HG02571 (cell line): Measurements from ENCODE around the gene CNNM1.
A peak's percentile ranks its signal among the peaks of the same experiment; 100 is the strongest.

Experiments
- ATAC-seq: cut with Tn5 transposase; IDR thresholded peaks from one replicate; pipeline ENCODE4 v1.9.1; 2021; ENCODE audit warnings: mild to moderate bottlenecking, moderate library complexity; ENCODE audit not compliant: unreplicated experiment

CNNM1 gene

GRCh38 chr10:99411546-99411945, 82.4 kb downstream of the CNNM1 start:
- ATAC-seq, result no peak

DNA sequence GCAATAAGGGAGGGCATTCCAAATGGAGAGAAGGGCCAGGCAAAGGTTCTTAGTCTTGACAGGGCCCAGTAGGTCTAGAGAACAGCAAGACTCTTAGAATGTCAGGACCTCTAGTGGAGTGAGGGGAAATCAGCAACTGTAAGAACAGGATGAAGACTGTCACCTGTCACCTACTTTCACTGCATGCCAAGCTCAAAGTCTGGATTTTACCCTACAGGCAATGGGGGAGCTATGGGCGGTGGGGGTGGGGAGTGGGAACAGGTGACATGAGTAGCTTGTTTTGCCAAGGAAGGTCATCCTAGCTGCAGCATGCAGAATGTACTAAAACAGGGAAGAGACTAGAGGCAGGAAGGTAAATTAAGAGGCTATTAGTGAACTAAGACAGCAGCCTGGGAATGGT, 82.9 kb downstream of the CNNM1 start:
- no peak for ATAC-seq

DNA sequence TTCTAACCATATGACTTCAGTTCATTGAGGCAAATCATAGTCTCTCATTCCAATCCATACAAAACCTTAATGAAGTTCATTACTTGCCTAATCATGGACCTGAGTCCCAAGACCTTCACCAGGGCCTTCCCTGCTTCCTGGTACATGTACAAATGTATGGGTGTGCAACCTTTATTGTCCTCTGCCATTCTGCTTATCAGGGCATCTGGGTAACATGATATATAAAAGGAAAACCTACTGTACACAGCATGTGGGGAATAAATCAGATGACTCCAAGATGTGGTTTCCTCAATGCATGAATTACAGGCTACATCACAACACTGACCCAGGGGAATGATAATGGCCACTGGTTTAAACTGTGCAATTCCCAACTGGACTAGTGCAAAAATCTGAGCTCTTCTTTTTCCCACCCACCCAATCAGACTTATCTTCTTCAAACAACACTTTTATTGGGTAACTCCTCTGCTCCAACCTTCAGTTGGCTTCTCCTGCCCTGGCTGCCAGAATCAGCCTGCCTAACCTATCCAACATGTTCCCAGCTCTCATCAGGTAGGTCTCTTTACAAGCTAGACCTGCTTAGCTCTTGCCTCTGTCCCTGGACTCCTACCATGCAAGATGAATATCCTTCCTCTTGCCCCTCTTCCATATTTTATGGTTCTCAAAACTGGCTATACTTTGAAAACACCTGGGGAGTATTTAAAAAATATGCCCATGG, 89.9 kb downstream of the CNNM1 start:
- no peak for ATAC-seq

DNA sequence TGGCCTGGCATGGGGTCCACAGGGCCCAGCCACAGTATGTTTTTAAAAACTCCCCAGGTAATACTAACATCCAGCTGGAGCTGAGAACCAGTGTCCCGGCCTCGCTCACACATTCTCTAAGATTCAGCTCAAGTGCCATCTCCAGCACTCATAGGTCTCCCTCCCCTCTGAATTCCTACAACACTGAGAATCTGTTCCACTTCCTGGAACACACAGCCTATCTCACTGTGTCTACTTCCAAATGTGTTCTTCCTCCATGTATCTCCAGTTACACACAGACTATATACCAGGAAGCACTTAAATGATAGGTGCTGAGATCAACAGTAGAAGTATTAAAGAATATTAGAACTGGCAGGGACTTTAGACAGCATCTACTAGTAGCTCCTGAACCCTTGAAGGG, 90.5 kb downstream of the CNNM1 start:
- no peak for ATAC-seq

GRCh38 chr10:99421233-99421739, 92.1 kb downstream of the CNNM1 start:
- ATAC-seq, result no peak

GRCh38 chr10:99422529-99423096, 93.5 kb downstream of the CNNM1 start:
- ATAC-seq, result no peak

DNA sequence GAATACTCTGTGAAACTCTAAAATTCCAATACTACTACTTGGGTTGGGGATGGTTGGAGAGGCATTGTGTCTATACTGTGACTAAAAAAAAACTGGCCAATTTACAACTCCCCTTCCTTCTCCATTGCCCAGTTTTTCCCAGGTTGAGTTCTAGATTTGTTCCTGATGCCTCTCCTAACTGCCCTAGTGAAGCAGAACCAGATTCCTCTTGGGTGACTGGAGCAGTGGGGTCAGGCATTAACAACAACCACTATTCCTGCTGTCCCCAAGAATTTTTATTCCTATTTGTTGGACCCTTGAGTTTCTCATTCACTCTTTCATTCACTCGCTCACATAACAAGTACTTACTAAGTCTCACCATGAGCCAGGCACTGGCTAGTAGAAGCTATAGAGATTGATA, 95.5 kb downstream of the CNNM1 start:
- ATAC-seq, result no peak

DNA sequence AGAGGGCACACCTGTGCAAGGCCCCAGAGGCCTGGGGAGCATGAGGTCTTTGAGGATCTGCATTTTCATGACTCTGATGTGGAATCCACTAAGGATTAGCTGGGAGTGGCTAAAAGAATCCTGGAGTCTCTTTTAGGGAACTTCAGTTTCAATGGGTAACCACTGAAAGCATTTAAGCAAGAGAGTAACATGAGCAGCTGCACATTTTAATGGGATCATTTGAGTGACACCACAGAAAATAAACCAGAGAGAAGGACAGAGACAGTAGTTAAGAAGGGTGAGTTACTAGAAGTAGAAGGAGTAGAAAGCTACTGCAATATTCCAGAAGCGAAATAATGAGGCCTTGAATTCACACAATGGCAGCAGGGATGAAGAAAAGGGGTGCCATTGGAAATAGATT, 96.0 kb downstream of the CNNM1 start:
- no peak for ATAC-seq

- no peak for ATAC-seq
These were observed 97.5 kb downstream of the CNNM1 start for GRCh38 chr10:99426689-99427088.

DNA sequence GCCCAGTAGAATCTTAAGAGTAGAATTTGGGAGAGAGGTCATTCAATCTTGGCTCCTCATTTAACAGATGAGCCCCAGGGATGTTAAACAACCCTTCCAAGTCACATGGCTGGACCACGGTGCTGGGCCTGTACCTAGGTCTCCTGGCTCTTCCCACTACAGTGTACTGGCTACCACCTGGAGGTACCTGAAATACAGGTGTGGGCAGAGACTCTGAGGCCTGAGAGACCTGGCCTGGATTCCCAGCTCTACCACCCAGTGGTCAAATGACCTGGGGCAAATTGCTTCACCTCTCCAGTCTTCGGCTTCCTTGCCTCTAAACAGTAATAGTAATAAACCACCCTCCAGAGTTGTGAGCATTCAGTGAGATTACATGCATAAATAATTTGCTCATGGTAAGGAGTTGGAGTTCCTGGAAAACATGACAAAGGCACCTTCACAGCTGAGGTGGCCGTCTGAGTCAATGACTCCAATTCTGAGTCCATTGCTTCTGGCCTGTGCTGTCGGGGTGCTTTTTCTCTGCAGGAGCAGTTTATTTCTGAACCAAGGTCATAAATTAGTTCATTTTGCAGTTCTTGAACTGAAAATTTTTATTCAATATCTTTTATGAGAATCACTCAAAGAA, 98.5 kb downstream of the CNNM1 start:
- no peak for ATAC-seq

GRCh38 chr10:99429517-99430095, 100.5 kb downstream of the CNNM1 start:
- ATAC-seq, result no peak

- ATAC-seq, result peak; percentile 5
These were observed 100.9 kb downstream of the CNNM1 start for GRCh38 chr10:99430116-99430450.

- peak; percentile 96 for ATAC-seq
These were observed 101.5 kb downstream of the CNNM1 start, which contains the start of gene GOT1 for GRCh38 chr10:99430451-99431189. Gene GOT1, minus strand, starts transcription at chr10:99430624. Its CDS starts 59 bp downstream, at chr10:99430565.

DNA sequence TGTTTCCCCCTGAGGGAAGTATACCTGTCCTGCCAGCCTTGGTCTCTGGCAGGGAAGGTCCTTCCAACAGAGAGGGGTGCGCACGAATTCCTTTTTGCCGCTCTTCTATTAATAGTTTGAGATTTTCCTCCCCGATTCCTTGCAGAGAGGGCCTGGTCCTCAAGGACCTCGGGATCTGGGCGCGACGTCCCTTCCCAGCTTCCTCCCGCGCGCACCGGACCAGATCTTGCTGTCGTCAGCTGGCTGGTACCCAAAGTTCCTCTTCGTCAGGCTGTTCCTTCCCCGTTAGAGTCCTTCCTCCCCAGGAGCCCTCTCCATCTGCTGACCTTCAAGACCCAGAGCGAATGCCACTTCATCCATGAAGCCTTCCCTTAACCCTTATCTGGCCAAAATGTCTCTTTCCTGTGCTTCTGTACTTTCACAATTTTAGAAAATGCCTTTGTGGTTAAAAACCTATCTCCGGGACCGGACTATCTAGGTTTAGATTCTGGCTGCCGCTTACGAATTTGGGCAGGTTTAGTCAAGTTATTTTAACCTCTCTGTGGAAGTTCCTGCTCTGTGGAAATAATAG, 102.1 kb downstream of the CNNM1 start:
- ATAC-seq, result no peak

GRCh38 chr10:99432047-99432446, 102.9 kb downstream of the CNNM1 start:
- no peak for ATAC-seq

DNA sequence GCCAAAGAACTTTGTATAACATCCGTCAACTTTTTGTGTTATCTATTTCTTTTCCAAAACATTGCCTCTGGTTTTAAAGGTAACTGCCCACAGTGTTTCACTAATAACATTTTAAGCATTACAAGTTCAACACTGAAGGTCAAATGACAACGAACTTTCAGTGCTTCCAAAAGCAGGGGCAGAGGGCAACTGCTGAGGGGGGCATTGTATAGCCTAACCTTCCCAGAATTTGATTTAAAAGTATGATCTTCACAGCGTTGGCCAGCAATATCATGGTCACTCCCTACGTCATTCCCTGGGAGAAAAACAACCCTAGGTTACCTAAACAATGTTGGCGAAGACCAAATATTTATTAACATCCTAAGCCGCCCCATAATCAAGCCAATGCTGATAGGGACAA, 103.7 kb downstream of the CNNM1 start:
- ATAC-seq, result no peak

DNA sequence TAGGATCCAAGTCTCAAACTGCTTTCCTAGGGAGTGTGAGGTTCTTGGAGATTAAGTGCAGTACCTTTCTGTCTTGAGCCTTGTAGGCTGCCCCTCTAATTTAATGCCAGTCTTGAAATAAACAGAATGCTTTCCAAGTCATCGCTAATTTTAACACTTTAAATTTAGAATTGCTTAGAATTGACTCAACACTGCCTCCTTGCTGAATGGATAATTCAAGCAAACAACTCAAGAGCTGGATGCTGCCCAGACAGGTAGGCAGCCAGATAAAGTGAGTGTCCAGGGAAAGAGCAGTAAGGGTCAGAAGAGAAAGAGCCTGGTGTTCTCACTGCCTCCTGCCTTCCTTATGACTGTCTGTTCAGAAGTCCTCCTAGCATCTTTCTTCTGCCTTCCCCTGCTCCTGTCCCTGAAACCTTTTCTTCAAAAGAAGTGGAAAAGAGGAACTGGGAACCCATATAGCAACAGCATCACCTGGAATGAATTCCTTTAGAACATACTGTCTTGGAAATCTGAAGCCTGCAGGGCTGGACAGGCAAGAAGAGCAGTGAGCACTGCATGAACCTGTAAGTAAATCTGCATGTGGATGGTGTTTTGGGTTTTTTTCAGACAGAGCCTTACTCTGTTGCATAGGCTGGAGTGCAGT, 104.3 kb downstream of the CNNM1 start:
- no peak for ATAC-seq

DNA sequence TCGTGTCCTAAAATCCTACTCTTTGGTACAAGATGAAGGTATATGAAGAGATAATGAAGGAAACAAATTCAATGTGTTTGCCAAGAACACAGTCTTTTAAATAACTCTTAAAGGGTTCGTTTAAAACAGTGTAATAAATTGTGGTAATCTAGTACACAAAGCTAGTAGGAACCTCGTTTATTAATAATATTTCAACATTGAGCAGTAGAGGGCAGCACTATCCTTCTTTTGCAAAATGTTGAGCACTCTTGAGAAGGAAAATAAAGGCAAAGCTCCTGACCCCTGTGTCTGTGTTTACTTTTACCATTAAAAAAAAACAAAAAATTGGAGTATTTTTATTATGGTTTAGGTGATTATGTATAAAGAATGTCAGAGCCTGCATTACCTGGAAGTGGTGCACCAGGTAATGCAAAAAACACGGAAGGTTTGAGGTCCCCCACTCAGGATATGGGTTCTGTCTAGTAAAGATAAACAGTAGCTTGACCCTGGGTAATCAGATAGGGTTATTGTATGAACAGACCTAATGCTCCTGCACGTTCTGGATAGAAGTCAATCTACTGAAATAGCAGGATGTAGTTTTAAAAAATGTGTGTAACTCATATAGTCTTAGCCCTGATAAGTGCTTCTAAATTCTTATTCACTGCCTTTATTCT, 107.0 kb downstream of the CNNM1 start:
- no peak for ATAC-seq

GRCh38 chr10:99438890-99439289, 109.7 kb downstream of the CNNM1 start:
- no peak for ATAC-seq

DNA sequence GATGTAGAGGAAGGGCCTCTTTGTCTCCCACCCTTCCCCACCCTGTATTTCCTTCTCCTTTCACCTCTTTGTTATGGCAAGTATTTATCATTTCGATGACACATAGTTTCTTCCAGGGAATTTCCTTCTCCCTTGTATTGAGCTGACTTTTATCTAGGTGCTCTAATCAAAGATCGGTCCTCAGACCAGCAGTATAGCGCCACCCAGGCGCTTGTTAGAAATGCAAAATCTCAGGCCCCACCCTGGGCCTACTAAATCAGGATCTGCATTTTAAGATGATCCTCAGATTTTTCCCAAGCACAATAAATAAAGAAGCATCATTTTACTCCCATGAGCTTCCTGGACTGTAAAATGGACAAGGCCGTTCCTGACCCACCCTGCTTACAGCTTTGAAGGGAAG, 113.2 kb downstream of the CNNM1 start:
- no peak for ATAC-seq
